ENCODE results near the gene OPCML. TPM values are rescaled to one million over a fixed set of nuclear protein-coding genes. Genes with fewer than 3 reads are reported as not detected.

OPCML gene
- total RNA-seq, 1 experiment from 2014 or later, result not detected

- intact Hi-C loops (cut with micrococcal nuclease; ENCODE audit: unreplicated experiment), result no loop called here
- no peaks in the 10 kb centered on the region for H3K4me1 ChIP-seq
- TF ChIP-seq, protein P1, sequence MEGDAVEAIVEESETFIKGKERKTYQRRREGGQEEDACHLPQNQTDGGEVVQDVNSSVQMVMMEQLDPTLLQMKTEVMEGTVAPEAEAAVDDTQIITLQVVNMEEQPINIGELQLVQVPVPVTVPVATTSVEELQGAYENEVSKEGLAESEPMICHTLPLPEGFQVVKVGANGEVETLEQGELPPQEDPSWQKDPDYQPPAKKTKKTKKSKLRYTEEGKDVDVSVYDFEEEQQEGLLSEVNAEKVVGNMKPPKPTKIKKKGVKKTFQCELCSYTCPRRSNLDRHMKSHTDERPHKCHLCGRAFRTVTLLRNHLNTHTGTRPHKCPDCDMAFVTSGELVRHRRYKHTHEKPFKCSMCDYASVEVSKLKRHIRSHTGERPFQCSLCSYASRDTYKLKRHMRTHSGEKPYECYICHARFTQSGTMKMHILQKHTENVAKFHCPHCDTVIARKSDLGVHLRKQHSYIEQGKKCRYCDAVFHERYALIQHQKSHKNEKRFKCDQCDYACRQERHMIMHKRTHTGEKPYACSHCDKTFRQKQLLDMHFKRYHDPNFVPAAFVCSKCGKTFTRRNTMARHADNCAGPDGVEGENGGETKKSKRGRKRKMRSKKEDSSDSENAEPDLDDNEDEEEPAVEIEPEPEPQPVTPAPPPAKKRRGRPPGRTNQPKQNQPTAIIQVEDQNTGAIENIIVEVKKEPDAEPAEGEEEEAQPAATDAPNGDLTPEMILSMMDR (IDR thresholded peaks at IDR 0.05; ENCODE audit: insufficient read depth in 1 of 2, low read depth in 1 of 2, low read length in 1 of 2, severe bottlenecking in 1 of 2, unreplicated experiment in 1 of 2), result no peak
- DNase-seq, result no peak
- Mint-ChIP-seq H3K27ac (ENCODE audit: unreplicated experiment) (no peak overlapping the region), H3K27me3 (ENCODE audit: insufficient read depth, unreplicated experiment) (no peaks in the 10 kb centered on the region), H3K9me3 (ENCODE audit: unreplicated experiment) (peaks cover 25% of the 10 kb centered on the region), H3K36me3 (ENCODE audit: insufficient read depth, unreplicated experiment) (no peaks in the 10 kb centered on the region), H3K4me1 (ENCODE audit: low read depth, unreplicated experiment) (no peaks in the 10 kb centered on the region), H3K4me3 (ENCODE audit: unreplicated experiment) (no peak overlapping the region)
- POLR2A ChIA-PET, result no interaction called here
- H3K4me3 ChIP-seq (ENCODE audit: low read depth, low read length), result no peak overlapping the region
- H3K9me3 ChIP-seq, result no peaks in the 10 kb centered on the region; the same call in 1 of the 2 replicates
- no TSS peak for BruUV-seq (replicated peaks)
- CTCF ChIA-PET, result no interaction called here
- H3K36me3 ChIP-seq (ENCODE audit: control insufficient read depth, insufficient read depth, low read length), result no peaks in the 10 kb centered on the region
- no peaks in the 10 kb centered on the region for H3K27me3 ChIP-seq (replicated peaks; ENCODE audit: control insufficient read depth, insufficient read depth, low read length)
Measured at GRCh38 chr11:132496341-132496740, 1036.0 kb downstream of the OPCML start.

DNA sequence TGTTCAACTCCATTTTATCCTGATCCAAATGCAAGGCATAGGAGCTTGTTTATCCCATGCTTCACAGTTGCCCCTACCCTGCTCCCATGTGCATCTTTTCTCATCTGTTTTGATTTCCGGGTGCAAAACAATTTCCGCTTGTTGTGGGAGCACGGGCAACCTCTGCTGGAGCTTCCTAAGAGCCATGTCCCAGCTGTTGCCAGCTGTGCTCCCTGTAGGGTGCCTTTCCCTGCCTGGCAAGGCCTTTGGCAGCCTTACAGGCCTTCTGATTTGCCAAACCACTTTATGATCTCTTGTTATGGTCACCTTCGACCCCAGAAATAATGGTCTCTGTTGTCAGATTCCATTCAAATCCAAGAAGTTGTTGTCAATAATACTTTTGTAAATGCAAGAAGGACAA, 1038.5 kb downstream of the OPCML start:
- no peak overlapping the region for H3K4me3 Mint-ChIP-seq (ENCODE audit: unreplicated experiment)
- no peaks in the 10 kb centered on the region for H3K27me3 Mint-ChIP-seq (ENCODE audit: insufficient read depth, unreplicated experiment)
- no peaks in the 10 kb centered on the region for H3K4me1 ChIP-seq
- no peak overlapping the region for H3K27ac Mint-ChIP-seq (ENCODE audit: unreplicated experiment)
- H3K4me3 ChIP-seq (ENCODE audit: low read depth, low read length), result no peak overlapping the region
- ChIA-PET POLR2A (no interaction called here), CTCF (no interaction called here)
- DNase-seq, result no peak
- H3K36me3 Mint-ChIP-seq (ENCODE audit: insufficient read depth, unreplicated experiment), result no peaks in the 10 kb centered on the region
- no peaks in the 10 kb centered on the region; the same call in 1 of the 2 replicates for H3K9me3 ChIP-seq
- BruUV-seq (replicated peaks), result no TSS peak
- intact Hi-C loops (cut with micrococcal nuclease; ENCODE audit: unreplicated experiment), result no loop called here
- H3K9me3 Mint-ChIP-seq (ENCODE audit: unreplicated experiment), result peaks cover 31% of the 10 kb centered on the region
- no peaks in the 10 kb centered on the region for H3K36me3 ChIP-seq (ENCODE audit: control insufficient read depth, insufficient read depth, low read length)
- no peaks in the 10 kb centered on the region for H3K27me3 ChIP-seq (replicated peaks; ENCODE audit: control insufficient read depth, insufficient read depth, low read length)
- TF ChIP-seq, protein P1 (IDR thresholded peaks at IDR 0.05; ENCODE audit: insufficient read depth in 1 of 2, low read depth in 1 of 2, low read length in 1 of 2, severe bottlenecking in 1 of 2, unreplicated experiment in 1 of 2), result no peak
- no peaks in the 10 kb centered on the region for H3K4me1 Mint-ChIP-seq (ENCODE audit: low read depth, unreplicated experiment)

DNA sequence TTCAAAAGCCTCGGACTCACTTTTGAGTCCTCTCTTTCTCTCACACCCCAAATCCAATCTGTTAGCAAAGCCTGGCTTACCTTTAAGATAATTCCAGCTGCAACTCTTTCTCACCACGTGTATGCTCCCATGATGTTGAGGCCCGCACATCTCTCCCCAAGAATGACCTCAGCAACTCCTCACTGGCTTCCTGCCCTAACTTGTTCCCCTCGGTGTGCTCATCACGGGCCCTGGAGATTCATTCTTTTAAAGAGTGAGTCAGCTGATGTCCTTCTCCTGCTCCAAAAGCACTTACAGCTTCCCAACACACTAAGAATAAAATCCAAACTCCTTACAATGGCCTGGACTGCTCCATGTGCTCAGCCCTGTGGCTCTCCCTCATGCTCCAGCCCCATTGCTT, 1041.3 kb downstream of the OPCML start:
- peaks cover 6% of the 10 kb centered on the region for H3K9me3 ChIP-seq
- TF ChIP-seq, protein P1 (IDR thresholded peaks at IDR 0.05; ENCODE audit: insufficient read depth in 1 of 2, low read depth in 1 of 2, low read length in 1 of 2, severe bottlenecking in 1 of 2, unreplicated experiment in 1 of 2), result no peak
- no peak for DNase-seq
- intact Hi-C loops (cut with micrococcal nuclease; ENCODE audit: unreplicated experiment), result no loop called here
- Mint-ChIP-seq H3K4me1 (ENCODE audit: low read depth, unreplicated experiment) (no peaks in the 10 kb centered on the region), H3K27ac (ENCODE audit: unreplicated experiment) (no peak overlapping the region), H3K36me3 (ENCODE audit: insufficient read depth, unreplicated experiment) (no peaks in the 10 kb centered on the region), H3K4me3 (ENCODE audit: unreplicated experiment) (no peak overlapping the region), H3K27me3 (ENCODE audit: insufficient read depth, unreplicated experiment) (no peaks in the 10 kb centered on the region), H3K9me3 (ENCODE audit: unreplicated experiment) (peaks cover 41% of the 10 kb centered on the region)
- ChIA-PET POLR2A (no interaction called here), CTCF (no interaction called here)
- H3K27me3 ChIP-seq (replicated peaks; ENCODE audit: control insufficient read depth, insufficient read depth, low read length), result no peaks in the 10 kb centered on the region
- BruUV-seq (replicated peaks), result no TSS peak
- H3K4me3 ChIP-seq (ENCODE audit: low read depth, low read length), result no peak overlapping the region
- H3K4me1 ChIP-seq, result no peaks in the 10 kb centered on the region
- H3K36me3 ChIP-seq (ENCODE audit: control insufficient read depth, insufficient read depth, low read length), result no peaks in the 10 kb centered on the region
